GM21723 (cell line): ENCODE results near the gene MAPK10.
"Not testable (repeated sequence)": the region's sequence is repeated elsewhere in the genome, so short reads cannot be mapped to it uniquely, and the experiment has no call there.

ENCODE experiments used
- ATAC-seq: cut with Tn5 transposase; IDR thresholded peaks from one replicate; pipeline ENCODE4 v1.9.1; 2021; ENCODE audit warnings: mild to moderate bottlenecking, moderate library complexity; ENCODE audit not compliant: unreplicated experiment

The MAPK10 gene

GRCh38 chr4:86043755-86044592 lies 315.9 kb downstream of the MAPK10 start:
- ATAC-seq: no peak

GRCh38 chr4:86038037-86038436 lies 321.8 kb downstream of the MAPK10 start:
- no peak for ATAC-seq

- ATAC-seq: no peak
Measured at GRCh38 chr4:86036736-86037135, 323.1 kb downstream of the MAPK10 start.

- no peak for ATAC-seq
Measured at GRCh38 chr4:86035688-86036087, 324.2 kb downstream of the MAPK10 start.

- ATAC-seq: no peak
Measured at GRCh38 chr4:86034616-86035015, 325.2 kb downstream of the MAPK10 start.

- no peak for ATAC-seq
Measured at GRCh38 chr4:86033171-86033570, 326.7 kb downstream of the MAPK10 start.

GRCh38 chr4:86032476-86033022 lies 327.3 kb downstream of the MAPK10 start:
- ATAC-seq: no peak

GRCh38 chr4:86031927-86032326 lies 327.9 kb downstream of the MAPK10 start:
- ATAC-seq: no peak

GRCh38 chr4:86026720-86027119 lies 333.1 kb downstream of the MAPK10 start:
- ATAC-seq: no peak

- ATAC-seq: not testable (repeated sequence)
Measured at GRCh38 chr4:86021671-86022070, 338.2 kb downstream of the MAPK10 start.

- ATAC-seq: no peak
Measured at GRCh38 chr4:86019906-86020305, 339.9 kb downstream of the MAPK10 start.

- ATAC-seq: no peak
Measured at GRCh38 chr4:86019362-86019761, 340.5 kb downstream of the MAPK10 start.

GRCh38 chr4:86015412-86016350 lies 344.2 kb downstream of the MAPK10 start:
- no peak for ATAC-seq

- peak; percentile 81 for ATAC-seq
Measured at GRCh38 chr4:86014599-86014998, 345.3 kb downstream of the MAPK10 start.

- ATAC-seq: no peak
Measured at GRCh38 chr4:86013621-86014020, 346.2 kb downstream of the MAPK10 start.

- ATAC-seq: no peak
Measured at GRCh38 chr4:86011117-86011516, 348.7 kb downstream of the MAPK10 start.

- ATAC-seq: no peak
Measured at GRCh38 chr4:86007042-86007441, 352.8 kb downstream of the MAPK10 start.

GRCh38 chr4:86006057-86006456 lies 353.8 kb downstream of the MAPK10 start:
- ATAC-seq: no peak

GRCh38 chr4:86004030-86004429 lies 355.8 kb downstream of the MAPK10 start:
- ATAC-seq: no peak

GRCh38 chr4:86001591-86001990 lies 358.3 kb downstream of the MAPK10 start:
- ATAC-seq: no peak

GRCh38 chr4:85995361-85995760 lies 364.5 kb downstream of the MAPK10 start:
- ATAC-seq: no peak
